Activated CD4-positive, alpha-beta T cell treated with anti-CD3 and anti-CD28 coated beads for 24 hours (primary cell): Measurements from ENCODE around the gene TSSC4.
"Not testable (repeated sequence)": the region's sequence is repeated elsewhere in the genome, so short reads cannot be mapped to it uniquely, and the experiment has no call there.

Experiments used
- DNase-seq, 2 donors: peaks; one replicate each; pipeline ENCODE4 v3.0.0-alpha.2; 2020; ENCODE audit warnings: low read depth in 2 of 2

TSSC4 gene

DNA sequence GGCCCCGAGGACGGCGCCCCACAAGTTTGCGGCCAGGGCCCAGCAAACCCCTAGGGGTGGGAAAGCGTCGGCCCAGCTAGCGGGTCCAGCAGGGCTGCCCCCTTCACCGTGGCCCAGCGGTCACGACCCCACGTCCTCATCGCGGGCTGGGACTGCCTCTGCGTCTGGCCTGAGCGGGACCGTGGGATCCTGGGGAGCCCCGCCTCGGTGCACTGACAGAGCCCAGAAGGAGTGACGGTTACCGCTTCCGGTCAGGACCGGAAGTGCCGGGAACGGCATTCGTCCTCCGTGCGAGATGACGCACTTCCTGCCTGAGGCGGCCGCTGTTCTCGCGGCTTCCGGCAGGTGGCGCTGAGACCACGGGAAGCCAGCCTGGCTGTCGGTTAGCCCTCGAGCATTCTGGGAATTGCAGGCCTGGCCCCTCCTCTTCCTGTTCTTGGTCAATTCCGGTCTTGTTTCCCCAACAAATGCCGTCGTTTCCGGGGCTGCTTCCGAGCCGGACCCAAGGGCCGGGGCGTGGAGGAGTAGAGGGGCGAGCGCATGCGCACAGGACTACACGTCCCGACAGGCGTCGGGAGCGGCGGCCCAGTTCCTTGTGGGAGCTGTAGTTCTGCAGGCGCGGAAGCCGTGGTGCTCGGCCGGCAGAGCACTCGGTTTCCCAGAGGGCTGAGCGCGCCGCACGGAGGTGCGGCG, at the start of gene TSSC4:
TSSC4 (plus strand) TSS at position 682 of the 693 bp plus-strand sequence. CDS start 1,884 bp downstream, outside the sequence.
- peak; percentile 94 to 98 for DNase-seq

GRCh38 chr11:2351701-2352100, 48.8 kb upstream of the TSSC4 start:
- DNase-seq, result no peak

- no peak for DNase-seq
These were observed 48.1 kb upstream of the TSSC4 start for GRCh38 chr11:2352420-2352819.

DNA sequence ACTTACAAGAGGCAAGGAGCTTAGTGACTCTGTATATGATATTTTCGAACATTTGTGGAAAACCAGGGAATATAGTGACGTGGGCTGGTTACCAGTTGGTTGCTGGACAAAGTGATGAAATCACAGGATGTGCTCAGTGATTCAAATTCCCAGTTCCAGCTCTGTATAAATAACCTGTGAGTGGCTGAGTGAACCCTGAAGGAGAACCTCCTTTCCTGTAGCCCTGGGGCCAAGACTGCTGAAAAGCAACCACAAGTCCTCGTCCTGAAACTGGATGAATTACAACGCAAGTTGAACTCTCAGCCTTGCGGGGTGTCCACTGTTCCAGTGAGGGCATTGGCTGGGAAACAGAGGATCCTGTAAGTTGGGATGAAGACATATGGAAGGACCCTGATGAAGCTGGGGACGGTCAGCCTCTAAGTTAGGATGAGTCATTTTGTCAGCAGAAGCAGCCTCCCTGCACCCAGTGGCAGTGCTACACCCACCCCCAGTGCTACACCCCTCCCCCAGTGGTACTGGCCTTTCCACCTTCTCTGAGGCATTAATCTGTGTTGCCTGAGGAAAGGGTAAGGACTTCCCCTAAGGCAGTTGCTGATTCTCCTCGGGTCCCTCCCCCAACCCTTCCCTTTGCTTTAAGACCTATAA, 45.4 kb upstream of the TSSC4 start:
- no peak for DNase-seq

DNA sequence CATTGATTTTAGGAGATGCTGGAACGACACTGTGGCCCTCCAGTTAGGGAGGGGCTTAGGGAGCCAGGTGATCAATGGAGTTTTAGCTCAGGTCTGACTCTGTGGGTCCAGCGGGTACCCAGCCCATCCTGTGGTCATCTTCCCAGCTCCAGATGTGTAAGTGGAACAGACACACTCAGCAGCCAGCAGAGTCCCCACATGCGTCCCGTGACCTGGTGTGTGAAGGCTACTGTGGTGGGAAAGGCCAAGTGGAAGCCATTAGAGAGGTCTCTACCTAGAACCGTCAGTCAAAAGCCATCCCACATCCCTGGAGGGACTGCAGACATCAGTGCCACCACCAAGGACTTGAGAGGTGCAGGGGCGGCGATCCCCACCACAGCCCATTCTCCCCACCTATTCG, 43.3 kb upstream of the TSSC4 start:
- DNase-seq, result no peak

- DNase-seq, result not testable (repeated sequence)
These were observed 42.9 kb upstream of the TSSC4 start for GRCh38 chr11:2357651-2358050.

DNA sequence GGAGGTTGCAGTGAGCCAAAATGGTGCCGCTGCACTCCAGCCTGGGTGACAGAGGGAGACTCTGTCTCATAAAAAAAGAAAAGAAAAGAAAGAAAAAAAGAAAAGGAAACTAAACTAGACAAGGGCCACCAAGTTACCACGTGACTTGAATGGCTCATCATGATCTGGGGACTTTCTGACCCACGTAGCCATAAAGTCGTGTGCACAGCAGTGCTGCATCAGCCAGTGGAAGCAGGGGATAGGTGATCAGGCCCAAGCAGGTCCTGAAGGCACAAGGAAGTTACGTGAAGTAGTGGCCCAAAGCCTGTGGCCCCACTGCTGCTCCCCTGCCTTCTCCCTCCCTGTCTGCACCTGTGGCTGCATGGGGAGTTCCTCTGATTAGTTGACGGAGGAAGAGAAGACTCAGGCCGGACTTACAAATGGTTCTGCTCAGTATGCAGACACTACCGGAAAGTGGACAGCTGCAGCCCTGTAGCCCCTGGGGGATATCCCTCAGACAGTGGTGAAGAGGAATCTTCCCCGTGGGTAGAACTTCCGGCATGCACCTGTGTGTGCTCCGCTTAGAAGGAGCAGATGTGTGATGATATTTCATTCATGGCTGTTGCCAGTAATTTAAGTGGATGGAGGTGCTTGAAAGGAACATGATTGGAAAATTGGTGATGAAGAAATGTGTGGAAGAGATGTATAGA, 41.7 kb upstream of the TSSC4 start:
- no peak for DNase-seq

GRCh38 chr11:2359557-2359956, 41.0 kb upstream of the TSSC4 start:
- DNase-seq, result no peak

- no peak for DNase-seq
These were observed 40.4 kb upstream of the TSSC4 start for GRCh38 chr11:2360081-2360642.

GRCh38 chr11:2361565-2361964, 39.0 kb upstream of the TSSC4 start:
- no peak for DNase-seq

DNA sequence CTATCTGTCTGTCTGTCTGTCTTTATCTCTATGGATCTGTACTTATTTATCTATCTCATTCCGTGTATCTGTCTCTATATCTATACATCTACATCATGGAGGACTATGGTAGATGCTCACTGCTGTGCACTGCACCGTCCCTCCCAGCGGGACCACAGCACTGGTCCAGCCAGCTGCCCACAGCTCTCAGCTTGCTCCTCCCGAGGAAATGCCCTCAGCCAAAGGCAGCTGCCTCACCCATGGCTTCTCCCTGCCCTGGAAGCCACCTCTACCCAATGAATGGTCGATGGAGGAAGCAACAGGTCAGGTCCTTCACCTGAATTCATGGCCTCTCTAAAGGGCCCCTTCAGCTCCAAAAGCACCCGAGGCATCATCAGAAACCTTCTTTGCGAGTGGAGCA, 38.1 kb upstream of the TSSC4 start:
- DNase-seq, result no peak

GRCh38 chr11:2363130-2363529, 37.4 kb upstream of the TSSC4 start:
- no peak for DNase-seq

DNA sequence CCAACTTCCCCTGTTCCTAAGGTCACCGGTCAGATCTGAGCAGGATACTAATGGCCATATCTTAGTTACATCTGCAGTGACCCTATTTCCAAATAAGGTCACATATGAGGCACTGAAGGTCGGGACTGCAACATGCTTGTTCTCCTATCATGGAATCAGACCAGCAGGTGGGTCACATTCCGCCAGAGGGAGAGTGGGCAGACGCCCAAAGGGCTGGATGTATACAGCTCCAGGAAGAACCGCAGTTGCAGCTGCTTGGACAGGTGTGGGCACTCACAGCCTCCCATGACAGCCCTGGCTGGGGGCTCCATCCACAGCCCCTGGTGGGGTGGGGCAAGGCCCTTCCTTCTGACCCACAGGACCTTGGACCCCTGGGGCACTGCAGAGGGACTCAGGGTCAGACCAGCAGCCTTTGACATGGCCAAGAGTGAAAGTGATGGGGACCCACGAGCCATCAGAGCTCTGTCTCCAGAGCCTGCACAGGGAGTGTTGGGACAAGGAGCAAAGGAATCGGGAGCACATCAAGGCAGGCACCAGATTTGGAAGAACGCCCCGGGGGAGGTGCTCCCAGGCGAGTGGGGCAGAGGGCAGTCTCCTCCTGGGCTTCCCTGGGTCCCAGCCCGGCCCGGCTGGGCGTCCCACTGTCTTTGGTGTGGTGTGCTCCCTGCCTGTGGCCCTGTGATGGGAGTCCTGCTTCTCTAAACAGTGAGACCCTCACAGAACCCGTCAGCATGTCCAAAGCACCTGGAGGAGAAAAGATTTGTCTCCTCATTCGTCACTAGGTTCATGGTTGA, 36.8 kb upstream of the TSSC4 start:
- no peak for DNase-seq

DNA sequence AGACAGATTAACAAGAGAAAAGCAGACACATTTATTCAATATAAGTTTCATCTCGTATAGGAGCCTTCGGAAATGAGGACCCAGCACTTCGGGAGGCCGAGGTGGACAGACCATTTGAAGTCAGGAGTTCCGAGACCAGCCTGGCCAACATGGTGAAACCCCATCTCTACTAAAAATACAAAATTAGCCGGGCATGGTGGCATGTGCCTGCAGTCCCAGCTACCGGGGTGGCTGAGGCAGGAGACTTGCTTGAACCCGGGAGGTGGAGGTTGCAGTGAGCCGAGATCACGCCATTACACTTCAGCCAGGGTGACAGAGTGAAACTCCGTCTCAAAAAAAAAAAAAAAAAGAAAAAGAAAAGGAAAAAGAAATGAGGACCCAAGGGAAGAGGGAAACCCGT, 36.2 kb upstream of the TSSC4 start:
- DNase-seq, result not testable (repeated sequence)

GRCh38 chr11:2365571-2366210, 34.9 kb upstream of the TSSC4 start:
- no peak for DNase-seq

DNA sequence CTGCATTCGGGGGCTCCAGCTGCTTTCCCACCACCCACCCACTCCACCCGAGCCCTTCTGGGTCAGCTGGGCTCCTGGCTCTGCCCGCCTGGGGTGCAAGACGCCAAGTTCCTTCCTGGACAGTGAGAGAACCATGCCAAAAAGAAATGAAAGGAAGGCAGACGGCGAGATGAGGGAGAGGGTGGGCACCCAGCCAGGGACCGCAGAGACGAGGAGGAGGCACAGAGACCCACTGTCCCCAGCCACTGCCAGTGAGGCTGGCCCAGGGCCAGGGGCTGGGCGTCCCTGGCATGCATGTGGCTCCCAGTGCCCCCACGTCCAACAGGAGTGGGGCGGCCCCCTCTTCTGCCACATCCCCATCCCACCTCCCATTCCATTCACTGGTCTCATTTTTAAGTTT, 34.3 kb upstream of the TSSC4 start:
- no peak for DNase-seq

GRCh38 chr11:2366733-2367132, 33.8 kb upstream of the TSSC4 start:
- no peak for DNase-seq

DNA sequence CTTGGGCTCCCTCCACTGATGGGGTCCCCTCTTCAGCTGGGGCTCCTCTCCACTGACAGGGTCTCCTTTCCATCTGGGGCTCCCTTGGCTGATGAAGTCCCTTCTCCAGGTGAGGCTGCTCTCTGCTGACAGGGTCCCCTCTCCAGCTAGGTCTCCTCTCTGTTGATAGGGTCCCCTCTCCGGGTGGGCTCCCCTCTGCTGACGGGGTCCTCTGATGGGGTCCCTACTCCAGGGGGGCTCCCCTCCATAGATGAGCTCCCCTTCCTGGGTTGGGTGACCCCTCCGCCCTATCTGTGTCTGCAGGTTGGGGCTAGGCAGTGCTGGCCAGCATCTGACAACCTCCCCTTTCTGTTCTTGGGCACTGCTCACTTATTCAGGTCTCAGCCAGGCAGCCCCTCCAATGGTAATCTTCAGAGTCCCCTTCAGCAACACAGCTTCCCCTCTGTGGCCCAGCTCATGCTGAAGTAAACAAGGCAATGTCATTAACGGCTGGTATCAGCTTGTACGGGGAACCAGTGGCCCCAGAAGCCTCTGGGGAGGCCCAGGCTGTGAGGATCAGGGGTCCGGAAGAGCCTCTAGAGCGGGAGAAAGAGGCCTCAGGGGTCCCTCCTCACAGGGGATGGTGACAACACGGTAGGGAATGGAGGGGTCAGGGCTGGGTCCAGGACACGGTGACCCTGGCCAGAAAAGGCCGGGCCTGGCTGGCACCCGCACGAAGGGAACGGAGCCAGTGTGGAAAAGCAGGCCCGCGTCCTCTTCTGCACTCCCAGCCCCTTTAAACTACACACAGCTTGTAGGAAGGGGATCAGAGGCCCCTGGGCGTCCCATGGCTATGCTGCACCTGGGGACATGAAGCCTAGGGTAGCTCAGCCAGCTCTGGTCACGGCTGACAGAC, 33.0 kb upstream of the TSSC4 start:
- no peak for DNase-seq

GRCh38 chr11:2368178-2368850, 32.2 kb upstream of the TSSC4 start:
- no peak for DNase-seq

DNA sequence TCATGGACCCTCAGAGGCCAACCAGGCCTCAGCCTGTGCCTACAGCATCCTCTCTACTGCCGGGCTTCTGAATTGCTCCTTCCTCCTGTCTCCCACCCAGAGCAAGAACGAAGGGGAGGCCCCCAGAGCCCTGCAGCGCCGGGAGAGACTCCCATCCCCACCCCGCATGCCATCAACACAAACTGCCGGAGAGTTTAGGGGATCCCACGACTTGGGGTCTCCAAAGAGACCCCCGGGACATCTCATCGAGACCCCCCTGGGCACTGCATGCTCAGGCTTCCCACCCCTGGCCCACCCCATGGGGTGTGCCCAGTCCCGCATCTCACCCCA, 31.7 kb upstream of the TSSC4 start:
- no peak for DNase-seq
